ENCODE results near the gene SCGB1C1. TPM values are rescaled to one million over a fixed set of nuclear protein-coding genes. Genes with fewer than 3 reads are reported as not detected.

The SCGB1C1 gene
- total and polyA plus RNA-seq, 4 donors, result not detected

DNA sequence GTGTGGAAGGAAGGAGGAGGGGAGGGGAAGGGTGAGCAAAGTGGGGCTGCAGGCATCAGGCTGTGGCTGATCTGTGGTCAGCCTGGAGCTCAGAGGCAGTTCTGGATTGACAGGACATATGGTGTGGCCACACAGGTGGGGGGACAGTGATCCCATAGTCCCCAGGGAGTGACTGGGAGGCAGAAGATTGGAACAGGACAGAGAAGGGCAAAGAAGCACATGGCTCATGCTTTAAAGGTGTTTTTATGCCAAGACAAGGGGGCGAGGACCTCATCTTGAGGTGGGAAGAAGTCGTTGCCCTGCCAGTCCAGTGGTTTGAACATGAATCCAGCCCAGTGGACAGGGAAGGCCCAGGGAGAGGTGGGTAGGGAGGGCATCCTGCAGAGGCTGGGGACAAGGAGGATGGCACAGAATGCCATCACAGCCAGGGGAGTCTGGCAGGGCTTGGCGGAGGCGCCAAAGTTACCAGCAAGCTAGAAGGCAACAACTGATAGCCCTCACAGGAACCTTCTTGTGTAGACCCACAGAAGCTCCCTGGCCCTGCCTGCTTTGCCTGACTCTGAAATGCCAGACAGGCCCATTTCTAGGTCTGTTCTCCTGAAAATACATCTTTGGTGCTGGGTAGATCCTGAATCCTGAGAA, 11.2 kb downstream of the SCGB1C1 start:
- no peak for DNase-seq
- no peak for ATAC-seq (ENCODE audit: insufficient read depth, low FRiP score)

GRCh38 chr11:204587-205109, 11.8 kb downstream of the SCGB1C1 start:
- peaks cover 0 to 26% (median 17%) of the 10 kb centered on the region in 4 donors for H3K36me3 ChIP-seq (ENCODE audit: control insufficient read depth in 4 of 4, insufficient read depth in 4 of 4, low read length in 4 of 4)
- H3K4me1 ChIP-seq (ENCODE audit: control insufficient read depth in 5 of 5, insufficient read depth in 5 of 5, low read length in 5 of 5), result peaks cover 0 to 17% (median 13%) of the 10 kb centered on the region in 5 donors
- DNase-seq (no peak), ATAC-seq (ENCODE audit: insufficient read depth, low FRiP score) (no peak)
- H3K4me3 ChIP-seq, result no peak overlapping the region
- H3K27ac ChIP-seq (ENCODE audit: low read depth in 1 of 2, low read length in 1 of 2), result peak overlapping the region in 1 of 2 donors; percentile 1
- H3K27me3 ChIP-seq (ENCODE audit: control insufficient read depth in 3 of 3, insufficient read depth in 3 of 3, low read length in 2 of 3), result no peaks in the 10 kb centered on the region
- no peaks in the 10 kb centered on the region for H3K9me3 ChIP-seq (ENCODE audit: control insufficient read depth in 4 of 4, insufficient read depth in 3 of 4, low read length in 3 of 4)
- no peak for TF ChIP-seq CTCF (IDR thresholded peaks at IDR 0.05; ENCODE audit: control extremely low read depth, extremely low read depth)
- WGBS, 2 donors, result 90 to 91% methylated on average over 12 of the region's 12 CpGs
- H3K9ac ChIP-seq (ENCODE audit: insufficient read depth in 1 of 2, low read length in 2 of 2), result no peak overlapping the region

More for the DNA sequence above, 11.2 kb downstream of the SCGB1C1 start:
- Histone ChIP-seq H3K27ac (ENCODE audit: low read depth in 1 of 2, low read length in 1 of 2) (no peak overlapping the region), H3K9ac (ENCODE audit: insufficient read depth in 1 of 2, low read length in 2 of 2) (no peak overlapping the region), H3K4me1 (ENCODE audit: control insufficient read depth in 5 of 5, insufficient read depth in 5 of 5, low read length in 5 of 5) (peaks cover 0 to 12% (median 9%) of the 10 kb centered on the region in 5 donors), H3K36me3 (ENCODE audit: control insufficient read depth in 4 of 4, insufficient read depth in 4 of 4, low read length in 4 of 4) (peaks cover 0 to 26% (median 16%) of the 10 kb centered on the region in 4 donors), H3K27me3 (ENCODE audit: control insufficient read depth in 3 of 3, insufficient read depth in 3 of 3, low read length in 2 of 3) (no peaks in the 10 kb centered on the region), H3K9me3 (ENCODE audit: control insufficient read depth in 4 of 4, insufficient read depth in 3 of 4, low read length in 3 of 4) (no peaks in the 10 kb centered on the region), H3K4me3 (no peak overlapping the region)
- WGBS, 2 donors, result 92 to 95% methylated on average over 4 of the region's 4 CpGs
- no peak for TF ChIP-seq CTCF (IDR thresholded peaks at IDR 0.05; ENCODE audit: control extremely low read depth, extremely low read depth)

GRCh38 chr11:205221-206001, 12.5 kb downstream of the SCGB1C1 start:
- no peak for DNase-seq
- no peaks in the 10 kb centered on the region for H3K9me3 ChIP-seq (ENCODE audit: control insufficient read depth in 4 of 4, insufficient read depth in 3 of 4, low read length in 3 of 4)
- no peak overlapping the region for H3K9ac ChIP-seq (ENCODE audit: insufficient read depth in 1 of 2, low read length in 2 of 2)
- H3K27ac ChIP-seq (ENCODE audit: low read depth in 1 of 2, low read length in 1 of 2), result peak overlapping the region in 1 of 2 donors; percentile 18
- H3K4me1 ChIP-seq (ENCODE audit: control insufficient read depth in 5 of 5, insufficient read depth in 5 of 5, low read length in 5 of 5), result peaks cover 0 to 25% (median 19%) of the 10 kb centered on the region in 5 donors
- peaks cover 0 to 28% (median 23%) of the 10 kb centered on the region in 4 donors for H3K36me3 ChIP-seq (ENCODE audit: control insufficient read depth in 4 of 4, insufficient read depth in 4 of 4, low read length in 4 of 4)
- no peak for ATAC-seq (ENCODE audit: insufficient read depth, low FRiP score)
- WGBS, 2 donors, result 92 to 96% methylated on average over 16 of the region's 16 CpGs
- no peak for TF ChIP-seq CTCF (IDR thresholded peaks at IDR 0.05; ENCODE audit: control extremely low read depth, extremely low read depth)
- no peaks in the 10 kb centered on the region for H3K27me3 ChIP-seq (ENCODE audit: control insufficient read depth in 3 of 3, insufficient read depth in 3 of 3, low read length in 2 of 3)
- H3K4me3 ChIP-seq, result no peak overlapping the region
